ENCODE data around the gene ARHGEF6. TPM values are rescaled to one million over a fixed set of nuclear protein-coding genes. Genes with fewer than 3 reads are reported as not detected.

Gene ARHGEF6
- total RNA-seq, 1 donor from 2014 or later, result 37.4 TPM

DNA sequence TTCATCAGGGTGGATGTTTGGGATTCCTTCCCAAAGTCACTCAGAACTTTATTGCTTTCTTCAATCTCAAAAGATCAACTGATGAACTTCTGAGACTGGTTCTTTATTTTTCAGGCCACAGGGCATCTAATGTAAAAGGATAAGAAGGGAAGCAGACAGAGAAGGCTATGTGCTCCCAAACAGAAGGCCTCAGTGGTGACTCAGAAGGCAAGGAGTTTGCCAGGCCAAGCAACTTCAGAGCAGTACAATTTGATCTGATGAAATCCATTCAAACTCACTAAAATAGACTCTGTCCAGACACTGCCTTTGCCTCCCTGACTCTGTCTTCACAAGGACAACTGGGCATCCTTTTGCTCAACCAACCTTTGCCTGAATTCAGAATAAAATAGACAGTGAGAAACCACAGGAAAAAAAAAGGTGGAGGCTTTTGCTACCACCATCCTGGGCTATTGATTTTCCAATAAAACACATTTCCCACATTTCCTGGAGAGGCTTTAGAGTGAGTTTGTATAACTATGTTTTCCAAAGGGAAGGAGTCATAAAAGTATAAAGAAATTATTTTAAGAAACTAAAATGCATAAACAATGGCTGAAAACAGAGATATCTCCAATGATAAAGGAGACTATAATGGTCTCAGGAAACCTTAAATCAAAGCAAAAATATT lies 55.2 kb downstream of the ARHGEF6 start:
- Mint-ChIP-seq H3K4me1 (peaks cover 20% of the 10 kb centered on the region), H3K27ac (no peak overlapping the region), H3K4me3 (no peak overlapping the region), H3K9me3 (no peaks in the 10 kb centered on the region), H3K36me3 (ENCODE audit: low read depth) (peaks cover 39% of the 10 kb centered on the region), H3K27me3 (no peaks in the 10 kb centered on the region)
- no peak for DNase-seq
- intact Hi-C loops (cut with micrococcal nuclease), result no loop called here

DNA sequence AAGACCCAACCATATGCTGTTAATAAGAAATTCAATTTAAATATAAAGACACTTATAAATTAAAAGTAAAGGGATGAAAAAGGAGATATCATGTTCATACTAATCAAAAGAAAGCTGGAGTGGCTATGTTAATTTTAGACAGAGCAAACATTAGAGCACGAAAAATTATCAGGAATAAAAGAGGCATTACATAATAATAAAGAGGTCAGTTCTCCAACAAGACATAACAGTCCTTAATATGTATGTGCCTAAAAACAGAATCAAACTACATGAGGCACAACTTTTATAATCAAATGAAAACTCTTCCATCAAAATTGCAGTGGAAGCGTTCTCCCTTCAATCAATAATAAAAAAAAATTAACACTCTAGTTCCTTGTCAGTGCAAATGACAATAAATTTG lies 62.6 kb downstream of the ARHGEF6 start:
- Mint-ChIP-seq H3K27me3 (no peaks in the 10 kb centered on the region), H3K27ac (no peak overlapping the region), H3K36me3 (ENCODE audit: low read depth) (peaks cover 35% of the 10 kb centered on the region), H3K9me3 (no peaks in the 10 kb centered on the region), H3K4me1 (peaks cover 38% of the 10 kb centered on the region), H3K4me3 (no peak overlapping the region)
- intact Hi-C loops (cut with micrococcal nuclease), result loop anchor here (10.0 kb wide), 1 partner anchor 337 kb away; no protein-coding TSS in a partner anchor
- DNase-seq, result no peak

DNA sequence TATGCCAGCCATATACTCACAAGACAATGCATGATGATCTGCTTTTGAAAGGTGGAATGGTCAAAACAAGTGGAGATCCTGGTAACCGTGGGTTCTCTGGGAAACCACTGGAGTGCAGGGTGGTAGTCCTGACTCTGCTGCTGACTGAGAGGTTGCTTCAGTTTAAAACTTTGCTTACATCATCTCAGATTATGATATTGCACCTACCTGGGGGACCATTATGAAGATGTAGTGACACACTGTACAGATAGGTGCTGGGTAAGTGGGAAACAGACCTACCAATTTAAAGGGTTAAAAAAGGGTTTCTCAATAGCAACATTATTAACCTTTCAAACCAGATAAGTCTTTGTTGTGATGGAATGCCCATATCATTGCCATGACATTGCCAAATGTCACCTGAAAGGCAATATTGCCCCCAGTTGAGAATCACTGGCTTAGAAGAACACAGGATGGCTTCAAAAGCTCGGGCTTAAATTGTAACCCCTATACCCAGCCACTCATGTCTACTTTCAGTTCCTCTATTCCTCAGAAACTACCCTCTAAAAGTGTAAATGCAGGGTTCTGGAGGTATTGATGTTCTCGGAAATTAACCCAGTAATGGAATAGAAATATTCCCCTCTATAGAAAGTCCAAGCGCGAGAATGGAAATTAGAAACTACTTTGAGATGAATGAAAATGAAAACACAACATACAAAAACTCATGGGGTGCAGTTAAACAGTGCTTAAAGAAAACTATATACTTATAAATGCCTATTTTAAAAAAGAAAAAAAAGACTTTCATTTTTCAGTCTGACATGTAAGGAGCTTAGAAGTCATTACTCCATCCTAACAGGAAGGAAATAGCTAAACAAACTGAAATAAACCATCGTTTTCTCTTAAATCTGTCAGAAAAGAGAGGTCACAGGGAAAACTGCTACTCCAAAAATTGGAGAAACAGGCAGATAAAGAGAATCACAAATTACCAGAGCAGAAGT lies 65.8 kb downstream of the ARHGEF6 start:
- Mint-ChIP-seq H3K9me3 (no peaks in the 10 kb centered on the region), H3K36me3 (ENCODE audit: low read depth) (peaks cover 9% of the 10 kb centered on the region), H3K4me3 (peak overlapping the region; percentile 81), H3K27me3 (no peaks in the 10 kb centered on the region), H3K27ac (peak overlapping the region; percentile 93), H3K4me1 (peaks cover 45% of the 10 kb centered on the region)
- no peak for DNase-seq
- intact Hi-C loops (cut with micrococcal nuclease), result loop anchor here (2.0 to 10.0 kb wide), 3 partner anchors 32 to 340 kb away; no protein-coding TSS in a partner anchor

DNA sequence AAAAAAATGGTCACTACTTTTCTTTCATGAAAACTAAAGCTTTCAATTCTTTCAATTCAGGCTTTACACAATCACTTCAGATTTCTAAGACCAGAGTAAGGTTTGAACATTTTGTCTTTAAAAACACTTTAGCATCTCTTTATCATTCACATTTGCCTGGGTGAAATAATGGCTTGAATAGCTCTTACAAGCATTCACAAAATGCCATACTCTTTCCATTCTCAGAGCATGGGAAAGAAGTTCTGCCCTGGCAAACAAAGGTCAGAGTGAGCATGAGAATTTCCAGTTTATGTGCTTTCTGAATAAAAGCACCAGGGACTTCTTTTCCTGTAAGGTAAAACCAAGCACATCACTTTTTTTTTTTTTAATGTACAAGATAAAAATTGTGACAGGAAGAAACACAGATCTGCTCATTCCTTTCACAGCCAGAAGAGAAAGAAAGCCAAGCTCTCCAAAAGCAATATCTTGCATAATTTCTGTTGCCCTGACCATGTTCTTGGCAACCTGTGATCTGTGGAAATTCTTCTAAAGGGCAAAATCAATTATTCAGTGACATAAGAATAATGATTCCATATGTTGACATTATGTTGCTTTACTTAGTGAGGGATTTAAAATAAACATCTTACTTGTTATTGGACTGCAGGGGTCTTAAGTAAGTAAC lies 68.0 kb downstream of the ARHGEF6 start:
- intact Hi-C loops (cut with micrococcal nuclease), result loop anchor here (5.0 to 10.0 kb wide), 2 partner anchors 35 to 342 kb away; no protein-coding TSS in a partner anchor
- no peaks in the 10 kb centered on the region for H3K27me3 Mint-ChIP-seq
- DNase-seq, result no peak
- H3K4me3 Mint-ChIP-seq, result no peak overlapping the region
- peaks cover 44% of the 10 kb centered on the region for H3K4me1 Mint-ChIP-seq
- peak overlapping the region; percentile 63 for H3K27ac Mint-ChIP-seq
- H3K36me3 Mint-ChIP-seq (ENCODE audit: low read depth), result peaks cover 7% of the 10 kb centered on the region
- no peaks in the 10 kb centered on the region for H3K9me3 Mint-ChIP-seq

DNA sequence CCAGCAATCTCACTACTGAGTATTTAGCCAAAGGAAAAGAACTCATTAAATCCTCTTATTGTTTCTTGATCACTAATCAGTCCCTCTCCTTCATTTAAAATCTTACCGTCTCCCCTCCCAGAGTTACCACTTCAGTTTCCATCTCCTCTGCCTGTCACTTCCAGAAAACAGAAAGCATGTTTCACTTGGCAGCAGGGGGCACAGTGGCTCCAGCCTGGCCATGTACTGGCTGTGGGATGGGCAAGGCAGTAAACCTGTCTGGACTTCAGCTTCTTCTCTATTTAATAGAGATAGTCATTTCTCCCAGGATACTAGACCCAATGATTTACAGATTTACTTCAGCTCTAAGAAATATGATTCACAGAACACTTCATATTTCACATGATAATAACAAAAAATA lies 69.6 kb downstream of the ARHGEF6 start:
- intact Hi-C loops (cut with micrococcal nuclease), result loop anchor here (1.0 to 10.0 kb wide), 6 partner anchors 20 to 344 kb away; no protein-coding TSS in a partner anchor
- peak; percentile 69 for DNase-seq
- Mint-ChIP-seq H3K4me3 (peak overlapping the region; percentile 6), H3K27me3 (no peaks in the 10 kb centered on the region), H3K4me1 (peaks cover 31% of the 10 kb centered on the region), H3K9me3 (no peaks in the 10 kb centered on the region), H3K27ac (peak overlapping the region; percentile 86), H3K36me3 (ENCODE audit: low read depth) (peaks cover 17% of the 10 kb centered on the region)

DNA sequence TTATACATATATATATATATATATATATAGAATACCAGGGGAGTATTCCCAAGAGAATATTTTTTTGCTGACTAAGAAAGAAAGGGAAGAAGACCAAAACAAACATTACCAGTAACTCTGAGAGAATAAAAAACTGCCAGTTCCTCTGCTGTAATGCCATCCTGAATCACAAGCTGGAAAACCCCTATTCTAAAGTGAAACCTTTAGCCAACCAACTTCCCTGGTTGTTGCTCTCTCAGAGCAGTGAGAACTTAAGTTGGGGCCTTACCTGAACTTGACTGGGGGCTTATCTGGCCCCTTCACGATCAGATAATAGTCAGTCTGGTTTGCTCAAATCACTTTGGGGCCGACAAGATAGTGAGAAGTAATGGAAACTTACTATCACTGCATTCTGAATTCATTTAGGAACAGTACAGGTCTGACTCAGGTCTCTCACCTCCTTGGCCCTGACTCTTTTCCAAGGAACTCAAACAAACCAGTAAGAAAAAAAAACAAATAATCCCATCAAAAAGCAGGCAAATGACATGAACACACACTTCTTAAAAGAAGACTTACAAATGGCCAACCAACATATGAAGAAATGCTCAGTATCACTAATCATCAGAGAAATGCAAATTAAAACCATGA lies 70.3 kb downstream of the ARHGEF6 start:
- peak; percentile 72 for DNase-seq
- Mint-ChIP-seq H3K27ac (peak overlapping the region; percentile 86), H3K27me3 (no peaks in the 10 kb centered on the region), H3K36me3 (ENCODE audit: low read depth) (peaks cover 20% of the 10 kb centered on the region), H3K4me3 (peak overlapping the region; percentile 11), H3K4me1 (peaks cover 26% of the 10 kb centered on the region), H3K9me3 (no peaks in the 10 kb centered on the region)
- intact Hi-C loops (cut with micrococcal nuclease), result loop anchor here (1.0 to 10.0 kb wide), 6 partner anchors 20 to 344 kb away; no protein-coding TSS in a partner anchor

DNA sequence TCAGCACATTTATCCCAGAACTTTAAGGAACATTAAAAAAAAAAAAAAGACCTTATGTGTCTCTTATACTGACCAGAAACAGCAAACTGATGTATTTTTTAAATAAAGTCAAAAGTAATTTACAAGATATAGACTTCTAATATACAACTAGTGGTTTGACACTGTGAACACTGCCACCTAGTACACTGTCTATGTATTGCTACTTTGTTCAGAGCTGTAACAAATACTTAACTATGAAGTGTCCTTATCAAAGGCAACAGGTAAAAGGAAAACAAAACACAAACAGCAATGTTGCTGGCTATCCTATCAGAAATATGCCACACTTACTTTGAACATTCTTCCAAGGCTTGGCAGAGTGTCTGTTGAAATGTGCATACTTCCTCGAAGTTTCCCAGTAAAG lies 72.4 kb downstream of the ARHGEF6 start:
- peaks cover 31% of the 10 kb centered on the region for H3K36me3 Mint-ChIP-seq (ENCODE audit: low read depth)

DNA sequence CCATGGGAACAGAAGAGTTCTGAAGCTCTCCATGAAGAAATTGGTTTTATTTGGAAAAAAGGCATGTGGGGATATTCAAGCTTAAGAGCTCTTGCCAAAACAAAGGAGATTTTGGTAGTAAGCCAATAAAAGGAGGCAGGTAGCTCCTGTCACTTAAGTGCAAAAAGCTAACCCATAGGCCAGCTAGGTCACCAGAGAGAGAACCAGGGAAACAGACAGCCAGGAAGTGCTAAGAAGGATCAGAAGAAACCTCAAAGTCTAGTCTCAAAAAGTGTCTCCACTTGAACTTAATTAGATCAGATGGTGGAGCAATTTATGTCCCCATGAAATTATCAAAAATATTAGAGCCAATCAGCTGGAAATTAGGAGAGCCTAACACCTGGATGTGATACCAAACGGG lies 83.6 kb downstream of the ARHGEF6 start:
- H3K27me3 Mint-ChIP-seq, result no peaks in the 10 kb centered on the region
- no peak for DNase-seq
- H3K9me3 Mint-ChIP-seq, result peaks cover 3% of the 10 kb centered on the region
- H3K4me3 Mint-ChIP-seq, result peak overlapping the region; percentile 61
- peaks cover 41% of the 10 kb centered on the region for H3K4me1 Mint-ChIP-seq
- intact Hi-C loops (cut with micrococcal nuclease), result loop anchor here (10.0 kb wide), 1 partner anchor 442 kb away; the partner anchor contains the start of gene MAP7D3
- H3K36me3 Mint-ChIP-seq (ENCODE audit: low read depth), result peaks cover 35% of the 10 kb centered on the region
- peak overlapping the region; percentile 83 for H3K27ac Mint-ChIP-seq

More for the DNA sequence above, 72.4 kb downstream of the ARHGEF6 start:
- DNase-seq, result no peak
- H3K27ac Mint-ChIP-seq, result peak overlapping the region; percentile 48
- H3K9me3 Mint-ChIP-seq, result no peaks in the 10 kb centered on the region
- no peak overlapping the region for H3K4me3 Mint-ChIP-seq
- intact Hi-C loops (cut with micrococcal nuclease), result loop anchor here (10.0 kb wide), 1 partner anchor 314 kb away; no protein-coding TSS in a partner anchor
- no peaks in the 10 kb centered on the region for H3K27me3 Mint-ChIP-seq
- peaks cover 18% of the 10 kb centered on the region for H3K4me1 Mint-ChIP-seq

DNA sequence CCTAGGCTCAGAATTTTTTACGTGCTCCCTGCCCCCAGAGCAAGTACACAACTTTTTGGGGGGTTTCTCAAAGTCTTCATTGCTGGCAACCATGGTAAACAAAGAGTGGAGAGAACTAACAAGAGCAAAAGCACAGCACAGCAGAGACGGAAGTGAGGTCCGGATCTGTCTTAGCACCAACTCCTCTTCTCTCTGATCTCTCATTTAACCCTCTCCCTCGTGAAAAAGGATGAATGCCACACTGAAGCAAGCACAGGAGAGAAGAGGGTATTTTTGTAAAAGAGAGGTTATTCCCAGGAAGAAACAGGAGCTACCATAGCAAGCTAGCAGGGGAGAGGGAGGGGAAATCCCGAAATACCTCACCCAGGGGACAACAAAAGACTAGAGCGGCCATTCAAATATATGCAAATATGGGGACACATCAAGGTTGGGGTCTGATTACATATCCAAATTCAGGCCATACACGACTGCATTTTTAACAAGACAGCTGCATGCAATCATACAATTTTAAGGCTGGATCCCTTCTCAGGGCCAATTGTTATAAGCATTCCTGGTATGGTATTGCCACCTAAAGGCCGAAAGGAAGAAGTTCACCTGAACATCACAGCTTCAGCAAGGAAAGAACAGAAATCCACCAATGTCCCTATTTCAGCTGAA lies 86.2 kb downstream of the ARHGEF6 start:
- peak overlapping the region; percentile 86 for H3K4me3 Mint-ChIP-seq
- H3K4me1 Mint-ChIP-seq, result peaks cover 54% of the 10 kb centered on the region
- no peaks in the 10 kb centered on the region for H3K27me3 Mint-ChIP-seq
- H3K36me3 Mint-ChIP-seq (ENCODE audit: low read depth), result peaks cover 22% of the 10 kb centered on the region
- DNase-seq, result peak; percentile 77
- peak overlapping the region; percentile 99 for H3K27ac Mint-ChIP-seq
- intact Hi-C loops (cut with micrococcal nuclease), result loop anchor here (1.0 to 10.0 kb wide), 6 partner anchors 86 to 440 kb away; partner anchors contain the start of genes HTATSF1 and MAP7D3
- H3K9me3 Mint-ChIP-seq, result peaks cover 3% of the 10 kb centered on the region

DNA sequence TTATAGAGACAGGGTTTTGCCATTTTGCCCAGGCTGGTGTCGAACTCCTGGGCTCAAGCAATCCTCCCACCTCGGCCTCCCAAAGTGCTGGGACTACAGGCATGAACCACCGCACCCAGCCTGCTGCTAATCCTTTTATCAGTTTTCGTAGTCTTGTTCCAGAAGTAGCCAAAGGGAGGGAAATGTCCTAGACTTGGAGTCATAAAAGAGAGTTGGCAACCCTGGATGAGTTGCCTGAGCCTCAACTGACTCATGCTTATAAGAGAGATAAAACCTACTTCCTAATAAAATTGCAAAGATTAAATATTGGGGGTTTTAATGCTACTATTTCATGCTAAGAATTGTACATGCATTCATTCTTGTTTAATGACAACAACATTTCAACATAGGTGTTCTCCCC lies 88.5 kb downstream of the ARHGEF6 start:
- no peak for DNase-seq
- Mint-ChIP-seq H3K27me3 (no peaks in the 10 kb centered on the region), H3K4me3 (no peak overlapping the region), H3K36me3 (ENCODE audit: low read depth) (peaks cover 19% of the 10 kb centered on the region), H3K27ac (no peak overlapping the region), H3K4me1 (peaks cover 64% of the 10 kb centered on the region), H3K9me3 (no peaks in the 10 kb centered on the region)
- intact Hi-C loops (cut with micrococcal nuclease), result loop anchor here (10.0 kb wide), 1 partner anchor 437 kb away; the partner anchor contains the start of gene MAP7D3

DNA sequence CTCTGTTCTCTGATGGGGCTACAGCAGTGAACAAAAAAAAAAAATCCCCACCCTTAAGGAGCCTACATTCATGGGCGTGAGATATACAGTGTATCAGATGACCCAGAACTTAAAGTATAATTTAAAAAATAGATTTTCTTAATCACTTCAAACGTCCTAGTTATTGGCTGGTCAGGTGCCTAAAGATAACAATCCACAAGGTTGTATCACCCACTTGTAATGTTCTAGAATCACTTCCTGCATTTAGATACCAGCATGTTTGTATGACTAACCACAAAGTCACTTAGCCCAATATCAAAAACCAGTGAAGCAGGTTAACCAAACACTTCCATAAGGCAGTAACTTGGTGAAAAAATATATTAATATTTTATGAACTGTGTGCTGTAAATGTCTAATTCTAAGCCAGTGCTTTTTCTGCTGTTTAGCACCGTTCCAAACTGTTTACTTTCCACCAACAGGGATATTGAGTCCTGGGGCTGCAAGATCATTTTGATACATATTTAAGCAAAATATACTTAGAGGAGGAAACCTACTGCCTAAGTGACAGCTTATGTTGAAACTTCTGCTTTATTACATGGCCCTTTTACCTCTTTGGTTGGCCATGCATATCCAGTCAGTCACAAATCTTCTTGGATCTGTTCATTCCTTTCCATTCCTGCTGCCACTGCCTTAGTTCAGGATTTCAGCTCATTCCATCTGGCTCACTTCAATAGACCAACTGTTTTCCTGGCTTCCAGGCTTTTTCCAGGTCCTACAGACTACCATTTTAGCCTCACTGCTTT lies 89.5 kb downstream of the ARHGEF6 start:
- H3K27ac Mint-ChIP-seq, result peak overlapping the region; percentile 82
- DNase-seq, result no peak
- H3K27me3 Mint-ChIP-seq, result no peaks in the 10 kb centered on the region
- peaks cover 20% of the 10 kb centered on the region for H3K36me3 Mint-ChIP-seq (ENCODE audit: low read depth)
- peak overlapping the region; percentile 31 for H3K4me3 Mint-ChIP-seq
- intact Hi-C loops (cut with micrococcal nuclease), result loop anchor here (10.0 kb wide), 1 partner anchor 436 kb away; the partner anchor contains the start of gene MAP7D3
- no peaks in the 10 kb centered on the region for H3K9me3 Mint-ChIP-seq
- peaks cover 60% of the 10 kb centered on the region for H3K4me1 Mint-ChIP-seq

DNA sequence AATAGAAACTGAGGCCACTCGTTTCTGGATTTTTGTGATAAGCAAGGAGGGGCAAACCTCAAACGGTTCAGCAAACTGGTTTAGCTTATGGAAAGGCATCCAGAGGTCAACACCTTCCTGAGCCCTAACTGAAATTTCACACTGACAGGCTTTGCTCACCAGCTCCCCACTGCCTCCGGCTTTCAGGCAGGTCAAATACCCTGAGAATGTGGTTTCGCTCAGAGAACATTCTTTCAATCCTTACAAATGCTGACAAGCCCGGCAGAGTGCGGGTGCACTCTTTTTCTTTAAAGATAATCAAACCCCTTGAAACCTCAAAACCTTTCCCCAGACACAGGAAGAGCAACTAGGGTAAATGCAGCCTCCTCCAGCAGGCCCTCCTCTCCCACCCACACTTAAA lies 91.3 kb downstream of the ARHGEF6 start:
- intact Hi-C loops (cut with micrococcal nuclease), result loop anchor here (2.0 kb wide), 1 partner anchor 31 kb away; no protein-coding TSS in a partner anchor
- DNase-seq, result peak; percentile 74
- Mint-ChIP-seq H3K36me3 (ENCODE audit: low read depth) (peaks cover 19% of the 10 kb centered on the region), H3K4me1 (peaks cover 50% of the 10 kb centered on the region), H3K27ac (peak overlapping the region; percentile 84), H3K4me3 (peak overlapping the region; percentile 36), H3K9me3 (no peaks in the 10 kb centered on the region), H3K27me3 (no peaks in the 10 kb centered on the region)
